ENCODE measurements around the gene CYTH2.

Gene CYTH2

GRCh38 chr19:48496959-48497727, 28.0 kb downstream of the CYTH2 start:
- DNase-seq (ENCODE audit: low read depth) = no peak

GRCh38 chr19:48497728-48498594, 28.8 kb downstream of the CYTH2 start:
- no peak for DNase-seq (ENCODE audit: low read depth)

- no peak for DNase-seq (ENCODE audit: low read depth)
These were observed 29.6 kb downstream of the CYTH2 start for GRCh38 chr19:48498595-48499311.

- DNase-seq (ENCODE audit: low read depth) = no peak
These were observed 30.3 kb downstream of the CYTH2 start for GRCh38 chr19:48499316-48500090.

DNA sequence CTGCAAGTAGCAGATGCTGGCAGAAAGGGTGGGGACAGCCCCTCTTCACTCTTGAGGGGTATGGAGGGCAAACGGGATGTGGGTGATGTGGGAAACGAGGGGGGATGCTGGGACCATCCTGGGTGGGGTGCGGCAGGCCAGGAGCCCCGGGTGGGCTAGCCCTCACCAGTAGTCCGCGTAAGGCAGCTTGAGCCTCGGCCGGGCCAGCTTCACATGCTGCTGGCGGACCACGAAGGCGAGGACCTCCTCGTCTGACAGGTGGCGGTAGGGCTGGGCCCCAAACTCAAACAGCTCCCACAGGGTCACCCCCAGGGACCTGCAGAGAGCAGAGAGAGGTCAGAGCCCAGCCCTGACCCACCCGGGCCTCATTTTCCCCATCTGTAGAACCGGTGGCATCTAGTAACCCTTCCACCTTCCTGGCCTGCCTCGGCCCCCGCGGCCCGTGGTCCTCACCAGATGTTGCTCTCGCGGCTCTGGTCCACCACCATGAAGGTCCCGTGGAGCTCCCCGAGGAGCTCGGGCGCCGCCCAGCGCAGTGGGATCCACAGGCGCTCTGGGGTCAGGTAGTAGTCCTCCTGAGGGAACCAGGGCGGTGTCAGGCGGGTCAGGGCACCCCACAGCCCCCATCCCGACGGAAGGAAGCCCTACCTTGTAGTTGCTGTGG, 31.8 kb downstream of the CYTH2 start:
- DNase-seq (ENCODE audit: low read depth) = no peak

DNA sequence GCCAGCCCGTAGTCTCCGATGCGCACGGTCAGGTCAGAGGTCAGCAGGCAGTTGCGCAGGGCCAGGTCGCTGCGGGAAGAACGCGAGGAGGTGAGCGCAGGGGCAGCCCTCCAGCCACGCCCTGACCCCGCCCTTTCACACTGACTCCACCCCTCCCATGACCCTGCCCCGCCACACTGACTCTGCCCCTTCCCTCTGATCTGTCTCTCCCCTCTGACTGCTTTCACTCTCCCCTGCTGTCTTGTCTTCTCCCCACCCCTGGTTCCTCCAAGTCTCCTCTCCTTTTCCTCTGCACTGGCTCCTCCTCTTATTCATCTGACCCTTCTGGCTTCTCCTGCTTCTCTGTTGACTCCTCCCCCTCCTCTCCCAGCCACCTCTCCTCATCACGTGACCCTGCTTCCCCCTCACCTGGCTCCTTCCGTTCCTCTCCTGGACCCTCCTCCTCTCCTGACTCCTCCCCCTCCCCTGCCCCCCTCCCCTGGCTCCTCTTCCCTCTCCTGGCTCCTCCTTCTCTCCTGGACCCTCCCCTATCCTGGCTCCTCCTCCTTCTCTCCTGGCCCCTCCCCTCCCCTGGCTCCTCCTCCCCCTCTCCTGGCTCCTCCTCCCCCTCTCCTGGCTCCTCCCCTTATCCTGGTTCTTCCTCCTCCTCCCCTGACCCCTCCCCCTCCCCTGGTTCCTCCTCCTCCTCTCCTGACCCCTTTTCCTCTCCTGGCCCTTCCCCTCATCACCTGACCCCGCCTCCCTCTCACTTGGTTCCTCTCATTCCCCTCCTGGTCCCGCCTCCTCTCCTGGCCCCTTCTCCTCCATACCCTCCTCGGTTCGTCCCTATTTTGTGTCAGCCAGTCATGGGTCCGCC, 32.6 kb downstream of the CYTH2 start:
- DNase-seq (ENCODE audit: low read depth) = no peak

GRCh38 chr19:48502350-48503018, 33.3 kb downstream of the CYTH2 start:
- DNase-seq (ENCODE audit: low read depth) = no peak

DNA sequence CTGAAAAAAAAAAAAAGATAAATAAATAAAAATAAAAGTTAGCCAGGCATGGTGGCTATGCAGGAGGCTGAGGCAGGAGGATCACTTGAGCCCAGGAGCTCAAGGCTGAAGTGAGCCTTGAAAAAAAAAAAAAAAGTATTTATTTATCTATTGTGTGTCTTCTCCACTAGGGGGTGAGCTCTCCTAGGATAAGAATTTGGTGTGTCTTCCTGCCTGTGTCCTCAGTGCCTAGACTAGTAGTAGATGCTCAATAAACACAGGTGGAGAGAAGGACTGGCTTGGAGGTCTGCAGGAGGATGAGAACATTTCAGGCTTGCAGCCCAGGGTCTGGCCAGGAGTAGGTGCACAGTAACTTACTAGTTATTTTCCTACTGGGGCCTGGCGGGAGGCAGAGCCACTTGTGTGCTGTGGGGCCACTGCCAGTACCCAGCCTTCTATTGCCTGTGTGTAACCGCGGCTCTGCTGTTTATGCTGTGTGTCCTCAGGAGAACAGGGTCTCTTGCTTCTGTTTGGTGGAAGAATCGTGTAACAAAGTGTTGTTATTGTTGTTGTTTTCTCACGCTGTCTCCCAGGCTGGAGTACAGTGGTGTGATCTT, 37.1 kb downstream of the CYTH2 start:
- DNase-seq (ENCODE audit: low read depth) = peak; percentile 23

DNA sequence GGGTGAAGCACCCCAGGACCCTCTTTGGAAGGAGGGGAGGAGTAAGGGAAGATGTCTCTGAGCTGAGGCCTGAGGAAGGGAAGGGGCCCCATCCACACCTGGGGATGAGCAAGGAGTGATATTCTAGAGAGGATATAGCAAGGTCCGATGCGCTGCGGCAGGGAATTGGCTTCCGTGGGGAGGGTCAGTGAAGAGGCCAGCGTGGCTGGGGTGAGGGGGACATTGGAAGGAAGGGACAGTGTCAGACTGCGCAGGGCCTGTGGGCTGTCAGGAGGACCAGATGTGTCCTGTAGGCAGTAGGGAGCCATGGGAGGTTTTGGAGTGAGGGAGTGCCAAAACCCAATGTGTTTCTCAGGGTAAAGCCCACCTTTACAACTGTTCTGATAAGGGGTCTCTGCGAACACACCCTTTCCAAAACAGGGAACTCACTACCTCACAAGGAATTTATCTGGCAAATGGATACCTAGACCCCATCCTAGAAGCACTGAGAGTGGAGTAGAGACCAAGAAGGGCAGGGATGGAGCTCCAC, 38.8 kb downstream of the CYTH2 start:
- no peak for DNase-seq (ENCODE audit: low read depth)

- no peak for DNase-seq (ENCODE audit: low read depth)
These were observed 39.7 kb downstream of the CYTH2 start for GRCh38 chr19:48508729-48509411.

DNA sequence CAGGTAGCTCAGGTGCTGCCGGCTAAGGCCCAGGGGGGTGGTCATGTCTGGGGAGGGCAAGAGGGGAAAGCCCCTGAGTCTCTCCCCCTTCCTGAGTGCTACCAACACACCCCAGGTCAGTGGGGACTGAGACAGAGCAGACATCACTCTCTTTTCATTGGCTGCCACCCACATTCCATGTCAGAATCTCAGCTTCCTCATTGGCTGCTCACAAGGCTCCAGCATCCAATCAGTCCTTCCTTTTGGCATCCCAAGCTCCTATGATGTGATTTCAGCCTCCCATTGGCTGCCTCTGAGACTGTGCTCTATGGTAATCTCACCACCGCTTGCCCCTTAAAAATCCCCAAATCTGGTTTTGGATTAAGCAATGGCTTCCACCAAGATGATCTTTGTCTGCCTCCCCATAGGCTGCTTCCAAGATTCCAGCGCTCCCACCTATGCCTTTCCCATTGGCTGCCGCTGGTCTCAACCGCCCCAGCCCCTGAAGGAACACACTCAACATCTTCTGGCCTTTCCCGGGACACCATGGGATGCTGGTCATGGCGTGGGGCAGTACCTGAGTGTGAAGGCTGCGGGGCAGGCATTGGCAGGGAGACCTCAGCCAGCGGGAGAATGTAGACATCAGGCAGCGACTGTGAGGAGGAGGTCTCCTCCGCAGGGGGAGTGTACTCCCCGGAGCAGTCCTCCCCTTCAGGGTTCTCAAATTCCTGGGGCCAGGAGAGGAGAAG, 40.5 kb downstream of the CYTH2 start:
- DNase-seq (ENCODE audit: low read depth) = no peak

DNA sequence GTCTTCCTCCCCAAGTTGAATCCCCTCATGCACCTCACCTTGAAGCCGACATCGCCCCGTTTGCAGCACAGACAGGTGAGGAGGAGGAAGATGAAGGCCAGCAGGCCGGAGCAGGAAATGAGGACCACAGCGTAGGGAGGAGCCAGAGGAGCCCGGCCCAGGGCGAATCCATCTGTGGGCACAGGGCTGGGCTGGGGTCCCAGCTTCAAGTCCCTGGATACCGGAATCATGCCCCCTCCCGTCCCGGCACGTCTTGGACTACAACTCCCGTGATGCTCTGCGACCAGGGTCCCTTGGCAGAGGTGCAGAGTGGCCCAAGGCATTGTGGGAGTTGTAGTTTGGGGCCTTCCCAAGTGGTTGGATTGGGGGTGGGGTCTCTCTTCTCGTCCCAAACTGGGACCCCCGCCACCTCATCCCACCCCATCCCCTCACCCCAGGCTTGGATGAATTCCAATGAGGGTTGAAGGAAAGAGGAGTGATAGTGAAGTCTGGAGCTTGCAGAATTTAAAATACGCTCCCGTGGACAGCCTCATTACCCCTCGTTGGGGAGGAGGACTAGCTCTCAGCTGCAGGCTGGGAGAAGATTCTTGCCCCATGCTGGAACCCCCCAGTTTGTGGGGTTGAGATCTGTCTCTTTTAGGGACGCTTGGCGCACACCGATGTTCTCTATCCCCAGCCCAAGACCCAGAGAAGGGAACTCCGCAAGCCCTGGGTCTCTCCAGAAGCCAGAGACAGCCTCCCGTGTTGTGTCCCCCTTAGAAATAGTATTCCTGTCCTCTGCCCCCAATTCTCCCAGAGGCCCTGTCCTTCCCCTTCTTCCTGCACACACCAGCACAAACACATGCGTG, 41.5 kb downstream of the CYTH2 start:
- DNase-seq (ENCODE audit: low read depth) = peak; percentile 10

GRCh38 chr19:48511321-48511731, 42.2 kb downstream of the CYTH2 start:
- no peak for DNase-seq (ENCODE audit: low read depth)

- DNase-seq (ENCODE audit: low read depth) = no peak
These were observed 42.8 kb downstream of the CYTH2 start, which contains the start of gene LMTK3 for GRCh38 chr19:48511800-48512503. Gene LMTK3, minus strand, starts transcription at chr19:48511835. Its CDS starts 259 bp downstream, at chr19:48511576.

DNA sequence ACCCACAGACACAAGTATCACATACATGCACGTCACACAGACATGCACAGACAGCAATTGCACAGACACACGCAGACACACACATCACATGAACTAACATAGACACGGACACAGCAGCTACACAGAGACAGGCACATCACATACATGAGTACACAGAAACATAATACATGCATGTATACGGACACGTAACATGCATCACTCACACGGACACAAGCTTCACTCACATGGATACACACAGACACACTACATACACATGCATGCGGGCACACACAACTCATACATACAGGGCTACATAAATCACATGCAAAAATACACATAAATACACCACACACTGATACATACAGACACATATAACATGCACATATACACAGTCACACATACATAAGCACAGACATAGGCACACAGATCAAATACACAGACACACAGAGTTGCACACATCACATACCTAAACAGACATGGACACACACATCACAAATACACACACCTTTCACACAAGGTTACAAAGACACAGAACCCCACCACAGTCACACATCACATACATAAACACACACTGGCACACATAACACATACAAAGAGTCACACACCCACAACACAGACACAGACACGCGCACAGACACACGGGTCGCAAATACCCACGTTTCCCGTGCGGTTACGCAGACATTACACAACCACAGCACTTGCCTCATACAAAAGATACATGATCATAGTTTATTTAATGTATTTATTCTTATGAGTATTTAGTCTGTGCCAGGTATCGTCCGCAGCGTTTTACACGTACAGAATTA, 43.5 kb downstream of the CYTH2 start:
- no peak for DNase-seq (ENCODE audit: low read depth)

Data from fibroblast of the conjunctiva (primary cell).